Hepatocyte (in vitro differentiated cells): ENCODE results near the gene RASGRF1.

ENCODE experiments used
- EZH2phosphoT487 ChIP-seq: fragments of 200-600 bp; sonication (generic); IDR thresholded peaks from one replicate; pipeline ENCODE4 v1.6.1; 2018; ENCODE audit warnings: antibody characterized with exemption, mild to moderate bottlenecking, low read depth, moderate library complexity; ENCODE audit not compliant: unreplicated experiment, severe bottlenecking
- TF ChIP-seq, protein P1 (sequence below): fragments of 200-600 bp; sonication (generic); IDR thresholded peaks from 2 replicates; pipeline ENCODE4 v1.5.1; 2016; ENCODE audit warnings: antibody characterized with exemption, mild to moderate bottlenecking; ENCODE audit not compliant: poor library complexity

DNA sequence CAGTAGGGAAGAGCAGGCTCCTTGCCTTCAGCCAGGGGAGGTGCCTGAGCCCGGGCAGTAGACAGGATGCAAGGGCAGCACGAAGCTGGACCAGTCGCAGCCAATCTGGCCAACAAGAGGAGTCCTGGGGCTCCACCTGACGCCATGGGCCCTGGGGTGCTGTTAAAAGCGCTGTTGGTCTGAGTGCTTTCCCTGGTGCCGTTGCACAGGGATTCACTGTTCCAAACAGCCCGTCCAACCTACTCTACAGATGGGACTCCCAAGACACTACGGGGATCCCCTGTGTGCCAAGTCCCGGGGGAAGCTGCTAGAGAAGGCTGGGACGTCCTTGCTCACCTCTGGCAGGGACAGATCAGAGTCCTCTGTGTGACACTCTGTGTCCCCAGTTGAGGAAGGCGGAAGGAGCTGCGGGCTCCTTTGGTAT lies 146.4 kb downstream of the RASGRF1 start:
- TF ChIP-seq, protein P1, sequence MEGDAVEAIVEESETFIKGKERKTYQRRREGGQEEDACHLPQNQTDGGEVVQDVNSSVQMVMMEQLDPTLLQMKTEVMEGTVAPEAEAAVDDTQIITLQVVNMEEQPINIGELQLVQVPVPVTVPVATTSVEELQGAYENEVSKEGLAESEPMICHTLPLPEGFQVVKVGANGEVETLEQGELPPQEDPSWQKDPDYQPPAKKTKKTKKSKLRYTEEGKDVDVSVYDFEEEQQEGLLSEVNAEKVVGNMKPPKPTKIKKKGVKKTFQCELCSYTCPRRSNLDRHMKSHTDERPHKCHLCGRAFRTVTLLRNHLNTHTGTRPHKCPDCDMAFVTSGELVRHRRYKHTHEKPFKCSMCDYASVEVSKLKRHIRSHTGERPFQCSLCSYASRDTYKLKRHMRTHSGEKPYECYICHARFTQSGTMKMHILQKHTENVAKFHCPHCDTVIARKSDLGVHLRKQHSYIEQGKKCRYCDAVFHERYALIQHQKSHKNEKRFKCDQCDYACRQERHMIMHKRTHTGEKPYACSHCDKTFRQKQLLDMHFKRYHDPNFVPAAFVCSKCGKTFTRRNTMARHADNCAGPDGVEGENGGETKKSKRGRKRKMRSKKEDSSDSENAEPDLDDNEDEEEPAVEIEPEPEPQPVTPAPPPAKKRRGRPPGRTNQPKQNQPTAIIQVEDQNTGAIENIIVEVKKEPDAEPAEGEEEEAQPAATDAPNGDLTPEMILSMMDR, result no peak
- no peak for TF ChIP-seq EZH2phosphoT487
